ENCODE data around the gene GALNT14. TPM values are rescaled to one million over a fixed set of nuclear protein-coding genes. Genes with fewer than 3 reads are reported as not detected.

GALNT14 gene
- total RNA-seq, 1 donor from 2014 or later, result 0.20 TPM

- intact Hi-C loops (cut with micrococcal nuclease), result no loop called here
These were observed 79.9 kb downstream of the GALNT14 start for GRCh38 chr2:31058096-31059035.

DNA sequence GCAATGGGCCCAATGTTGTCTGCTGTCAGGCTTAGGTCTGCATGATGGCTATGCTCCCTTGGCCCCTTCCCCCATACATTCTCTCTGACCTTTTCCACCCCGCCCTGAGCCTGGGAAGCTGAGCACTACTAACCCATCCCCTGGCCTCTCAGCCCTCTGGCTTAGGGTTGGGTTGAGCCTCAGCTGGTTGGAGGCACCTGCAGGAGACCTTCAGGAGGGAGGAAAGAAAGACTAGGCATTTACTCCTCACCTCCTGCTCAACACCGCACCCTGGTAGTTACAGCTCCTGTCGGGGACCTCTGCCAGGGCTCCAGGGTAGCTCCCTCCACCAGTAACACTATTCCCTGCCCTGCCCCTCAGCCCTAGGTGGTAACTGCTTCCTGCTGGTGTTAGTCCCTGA is 80.5 kb downstream of the GALNT14 start:
- intact Hi-C loops (cut with micrococcal nuclease), result no loop called here

GRCh38 chr2:31055938-31056337 is 82.3 kb downstream of the GALNT14 start:
- intact Hi-C loops (cut with micrococcal nuclease), result no loop called here

- intact Hi-C loops (cut with micrococcal nuclease), result no loop called here
These were observed 83.3 kb downstream of the GALNT14 start for GRCh38 chr2:31054842-31055388.

- intact Hi-C loops (cut with micrococcal nuclease), result no loop called here
These were observed 84.1 kb downstream of the GALNT14 start for GRCh38 chr2:31053929-31054782.

DNA sequence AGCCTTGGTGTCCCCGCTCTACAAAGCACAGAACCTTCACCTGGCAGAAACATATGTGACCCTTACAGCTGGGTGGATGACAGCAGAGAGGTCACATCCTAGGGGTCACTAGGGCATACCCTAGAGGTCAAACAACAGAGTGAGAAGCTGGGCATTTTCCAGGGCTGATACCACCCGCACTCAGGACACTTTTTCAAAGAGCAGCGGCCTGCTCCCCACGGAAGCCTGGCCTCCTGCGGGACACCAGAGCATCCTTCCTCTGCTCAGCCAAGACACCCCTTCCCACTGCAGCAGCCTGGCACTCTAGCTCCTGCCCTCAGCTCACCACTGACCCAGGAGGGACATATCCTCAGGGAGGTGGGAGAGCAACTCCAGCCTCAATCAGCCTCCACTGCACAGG is 86.0 kb downstream of the GALNT14 start:
- intact Hi-C loops (cut with micrococcal nuclease), result no loop called here

DNA sequence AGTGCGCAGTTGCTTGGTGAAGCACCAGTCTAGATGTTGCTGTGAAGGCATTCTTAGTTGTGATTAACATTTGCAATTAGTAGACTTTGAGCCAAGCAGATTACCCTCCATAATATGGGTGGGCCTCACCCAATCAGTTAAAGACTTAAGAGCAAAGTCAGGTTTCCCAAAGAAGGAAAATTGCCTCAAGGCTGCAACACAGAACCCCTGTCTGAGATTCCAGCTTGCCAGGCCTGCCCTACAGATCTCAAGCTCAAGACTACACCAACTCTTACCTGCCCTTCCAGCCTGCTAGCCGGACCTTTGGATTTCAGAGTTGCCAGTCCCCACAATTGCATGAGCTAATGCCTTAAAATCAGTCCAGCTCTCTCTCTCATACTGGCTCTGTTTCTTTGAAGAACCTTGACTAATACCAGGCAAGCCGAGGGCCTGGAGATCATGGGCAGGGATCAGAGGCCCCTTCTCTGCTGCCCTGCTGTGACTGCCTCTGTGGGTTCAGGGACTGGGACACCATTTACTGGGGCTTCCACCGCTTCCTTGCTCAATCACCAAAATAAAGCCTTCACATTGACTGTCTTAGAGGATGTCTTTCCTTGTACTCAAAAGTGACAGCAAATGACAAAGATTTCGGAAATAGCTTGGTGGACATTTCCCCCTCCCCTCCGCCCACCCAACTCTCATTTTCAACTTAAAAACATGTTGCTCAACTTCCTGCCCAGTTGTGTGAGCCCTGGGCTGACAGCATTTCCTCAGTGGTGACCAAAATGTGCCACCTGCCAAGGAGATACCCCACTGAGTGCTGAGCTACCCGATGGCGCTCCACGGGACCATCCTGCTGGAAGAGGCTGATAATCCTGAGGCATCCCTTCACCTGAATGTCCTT is 86.7 kb downstream of the GALNT14 start:
- intact Hi-C loops (cut with micrococcal nuclease), result no loop called here

DNA sequence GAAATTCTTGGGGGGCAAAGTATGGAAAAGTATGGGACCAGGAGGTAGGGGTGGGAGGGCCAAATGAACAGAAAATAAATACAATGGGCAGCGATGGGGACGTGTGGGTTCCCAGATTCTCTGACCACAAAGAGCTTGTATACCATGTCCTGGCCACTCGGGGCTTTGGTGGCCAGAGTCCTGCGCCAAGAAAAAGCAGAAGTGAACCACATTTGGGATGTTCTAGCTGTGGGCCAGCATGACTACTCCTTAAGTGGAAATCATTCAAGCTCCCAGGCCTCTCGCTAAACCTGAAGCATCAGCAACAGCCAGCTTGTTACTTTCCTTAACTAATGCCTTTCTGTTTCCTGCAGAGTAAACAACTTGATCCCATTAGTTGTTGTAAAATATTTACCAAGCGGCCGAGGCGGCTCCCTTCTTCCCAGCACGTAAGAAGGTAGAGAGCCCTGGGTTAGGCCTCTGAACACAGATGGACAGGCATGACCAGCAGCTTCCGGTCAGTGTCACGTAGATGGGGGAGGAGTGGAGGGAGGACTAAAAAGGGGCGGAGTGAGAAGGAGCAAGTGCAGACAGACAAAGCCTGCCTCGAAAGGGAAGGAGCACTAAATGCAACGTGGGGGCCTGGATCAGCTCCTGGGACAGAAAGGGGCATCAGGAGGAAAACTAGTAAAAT is 88.2 kb downstream of the GALNT14 start:
- intact Hi-C loops (cut with micrococcal nuclease), result no loop called here

DNA sequence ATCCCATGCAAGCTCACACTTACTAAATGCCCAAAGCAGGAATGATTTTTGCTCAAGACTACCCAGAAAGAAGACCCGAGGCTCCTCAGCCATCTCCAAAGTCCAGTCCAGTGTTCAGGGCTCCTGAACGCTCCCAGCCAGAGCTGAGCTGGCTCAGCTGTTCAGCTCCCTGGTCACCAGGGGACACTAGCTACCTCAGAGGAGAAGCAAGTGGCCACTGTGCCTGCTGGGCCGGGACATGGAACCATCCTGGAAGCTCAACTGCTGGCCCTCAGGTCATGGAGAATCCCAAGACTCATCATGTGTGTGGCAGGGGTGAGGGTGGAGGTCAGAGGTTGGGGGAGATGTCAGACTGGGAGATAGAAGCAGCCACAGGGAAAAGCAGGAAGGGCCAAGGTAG is 89.0 kb downstream of the GALNT14 start:
- intact Hi-C loops (cut with micrococcal nuclease), result no loop called here

DNA sequence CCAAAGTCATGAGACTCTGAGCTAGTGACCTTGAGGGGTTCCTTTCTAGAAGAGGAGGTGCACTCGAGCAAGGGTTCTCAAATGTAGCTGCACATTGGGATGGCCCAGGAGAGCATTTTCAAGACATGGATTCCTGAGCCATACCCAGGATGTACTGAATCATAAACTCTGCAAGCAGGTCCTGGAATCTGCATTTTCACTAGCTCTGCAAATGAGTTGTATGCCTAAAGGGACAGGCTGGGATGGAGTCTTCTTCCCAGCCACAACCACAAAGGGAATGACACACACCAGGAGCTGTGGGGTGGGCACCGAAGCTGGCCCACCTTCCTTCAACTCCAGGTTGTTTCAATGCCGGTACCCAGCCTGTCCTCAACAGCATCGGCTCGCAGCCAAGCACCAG is 90.6 kb downstream of the GALNT14 start:
- intact Hi-C loops (cut with micrococcal nuclease), result no loop called here

- intact Hi-C loops (cut with micrococcal nuclease), result no loop called here
These were observed 99.9 kb downstream of the GALNT14 start for GRCh38 chr2:31038385-31038784.

GRCh38 chr2:31037058-31037457 is 101.2 kb downstream of the GALNT14 start:
- intact Hi-C loops (cut with micrococcal nuclease), result no loop called here

DNA sequence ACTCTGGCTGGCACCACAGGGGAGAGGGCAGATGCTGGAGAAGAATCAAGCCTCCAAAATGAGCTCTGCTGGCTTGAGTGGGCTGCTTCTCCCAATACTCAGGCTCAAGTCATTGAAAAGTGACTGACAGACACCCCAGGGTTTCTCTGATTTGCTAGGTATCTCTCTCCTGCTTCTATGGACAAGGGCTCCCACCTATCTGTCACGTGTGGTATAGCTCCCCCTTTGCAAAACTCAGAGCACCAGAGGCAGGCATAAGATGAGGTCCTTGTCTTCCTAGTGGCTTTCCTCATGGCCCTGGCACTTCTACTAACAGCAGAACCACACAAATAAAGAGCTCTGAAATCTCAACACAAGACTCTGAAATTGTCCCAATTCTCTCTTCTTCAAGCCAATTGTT is 105.2 kb downstream of the GALNT14 start:
- intact Hi-C loops (cut with micrococcal nuclease), result no loop called here

GRCh38 chr2:31032475-31032874 is 105.8 kb downstream of the GALNT14 start:
- intact Hi-C loops (cut with micrococcal nuclease), result no loop called here

DNA sequence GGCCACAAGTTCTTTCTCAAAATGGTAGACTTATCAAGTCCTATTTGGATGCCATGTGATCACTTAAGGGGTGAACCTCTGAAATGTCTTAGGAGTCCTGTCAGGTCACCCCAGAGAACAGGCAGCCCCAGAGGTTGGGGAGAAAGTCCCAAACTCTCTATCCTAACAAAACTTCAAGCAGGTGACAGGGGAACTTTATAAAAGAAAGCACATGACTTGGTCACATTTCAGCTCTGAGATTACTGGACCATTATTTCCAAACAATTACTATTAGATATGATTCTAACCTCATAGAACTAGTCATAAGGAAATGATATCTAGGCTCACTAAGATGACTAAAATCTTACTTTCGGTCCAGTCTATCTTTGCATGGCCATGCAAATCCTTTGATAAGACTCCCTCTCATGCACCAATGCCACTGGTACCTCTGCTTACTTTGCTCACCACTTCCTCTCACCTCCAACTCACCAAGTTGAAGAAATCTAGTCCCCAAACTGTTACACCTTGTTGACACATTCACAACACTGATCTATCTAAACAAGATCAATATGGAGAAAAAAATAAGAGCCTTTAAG is 107.0 kb downstream of the GALNT14 start:
- intact Hi-C loops (cut with micrococcal nuclease), result no loop called here

DNA sequence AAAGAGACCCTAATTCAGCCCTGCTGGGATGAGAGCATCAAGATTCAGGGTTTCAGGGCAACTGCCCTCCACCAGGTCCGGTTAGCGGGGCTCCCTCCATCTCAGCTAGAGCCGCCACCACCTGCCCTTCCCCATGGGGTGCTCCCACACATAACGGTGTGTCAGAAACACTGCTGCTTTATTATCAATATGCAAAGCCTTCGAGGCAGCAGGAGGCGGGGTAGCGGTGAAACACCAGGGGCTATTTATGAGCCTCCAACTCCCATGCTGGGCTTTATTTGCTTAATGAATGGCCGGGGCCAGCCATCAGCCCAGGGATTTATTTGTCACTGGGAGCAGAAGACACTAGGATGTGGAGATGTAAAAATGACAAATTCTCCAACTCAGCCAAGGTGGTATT is 109.8 kb downstream of the GALNT14 start:
- intact Hi-C loops (cut with micrococcal nuclease), result no loop called here

GRCh38 chr2:31027549-31027948 is 110.7 kb downstream of the GALNT14 start:
- intact Hi-C loops (cut with micrococcal nuclease), result no loop called here

DNA sequence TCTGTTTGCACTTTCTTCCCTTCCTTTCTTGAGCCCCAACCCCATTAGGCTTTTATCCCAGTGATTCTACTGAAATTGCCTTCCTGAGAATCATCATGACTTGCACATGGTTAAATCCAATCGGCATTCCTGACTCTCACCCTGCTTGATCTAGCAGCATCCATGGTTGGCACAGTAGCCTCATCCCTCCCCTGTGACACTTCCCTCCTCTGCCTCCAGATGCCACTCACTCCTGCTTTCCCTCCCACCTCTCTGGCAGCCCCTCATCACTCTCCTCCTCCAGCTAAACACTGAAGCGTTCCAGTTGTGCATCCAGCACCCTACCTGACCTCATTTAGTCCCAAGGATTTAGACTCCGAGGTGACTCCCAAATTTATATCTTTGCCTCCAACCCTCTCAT is 114.7 kb downstream of the GALNT14 start:
- intact Hi-C loops (cut with micrococcal nuclease), result no loop called here

GRCh38 chr2:31020713-31021112 is 117.5 kb downstream of the GALNT14 start:
- intact Hi-C loops (cut with micrococcal nuclease), result no loop called here

GRCh38 chr2:31018280-31018679 is 120.0 kb downstream of the GALNT14 start:
- intact Hi-C loops (cut with micrococcal nuclease), result no loop called here

All from T-helper 2 cell treated with Interferon-gamma antibody and Interleukin-4, amounts not matched to agents 100 ng/mL and 5 ng/mL, for 36 hours (primary cell).